HG03039 (cell line): Measurements from ENCODE around the gene PARD3B.

Source experiments
- ATAC-seq: cut with Tn5 transposase; IDR thresholded peaks from one replicate; pipeline ENCODE4 v1.9.1; 2021; ENCODE audit warnings: mild to moderate bottlenecking, moderate library complexity; ENCODE audit not compliant: unreplicated experiment

Gene PARD3B

GRCh38 chr2:204986641-204987040 is 441.4 kb downstream of the PARD3B start:
- ATAC-seq, result no peak

DNA sequence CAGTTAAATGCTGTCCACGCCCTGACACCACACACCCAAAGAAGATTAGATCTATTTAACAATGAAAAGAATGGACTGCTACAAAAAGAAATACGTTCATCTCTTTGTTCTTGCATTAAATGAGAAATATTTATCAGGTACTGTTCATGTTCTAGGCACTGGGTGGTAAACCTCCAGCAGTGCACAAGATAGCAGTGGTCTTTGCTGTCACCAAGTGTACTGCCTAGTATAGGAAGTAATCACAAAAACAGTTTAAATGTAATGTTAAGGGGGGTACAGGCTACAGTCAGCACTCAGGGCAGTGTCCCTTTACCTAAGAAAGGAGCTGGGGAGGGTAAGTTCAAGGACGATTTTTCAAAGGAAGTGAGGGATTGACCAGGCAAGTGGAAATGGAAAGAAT is 443.6 kb downstream of the PARD3B start:
- ATAC-seq, result no peak

- ATAC-seq, result no peak
These were observed 444.6 kb downstream of the PARD3B start for GRCh38 chr2:204989877-204990276.

GRCh38 chr2:205001300-205001966 is 456.2 kb downstream of the PARD3B start:
- ATAC-seq, result no peak

DNA sequence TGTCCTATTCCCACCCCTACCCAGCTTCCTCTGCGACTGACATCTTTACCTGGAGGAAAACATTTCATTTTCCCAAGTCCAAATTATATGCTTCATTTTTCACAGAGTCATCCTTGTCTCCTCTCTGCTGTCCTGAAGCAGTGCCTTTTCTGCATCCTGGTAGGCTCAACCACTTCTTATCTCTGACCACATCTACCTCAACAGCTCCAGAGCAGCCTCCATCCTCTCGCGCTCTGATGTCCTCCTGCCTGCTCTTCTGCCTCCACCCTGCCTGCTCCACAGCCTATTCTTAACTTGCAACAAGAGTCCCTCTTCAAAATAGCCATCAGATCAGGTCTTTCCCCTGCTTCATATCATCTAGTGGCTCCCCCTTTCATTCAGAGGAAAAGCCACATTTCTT is 457.1 kb downstream of the PARD3B start:
- ATAC-seq, result no peak

DNA sequence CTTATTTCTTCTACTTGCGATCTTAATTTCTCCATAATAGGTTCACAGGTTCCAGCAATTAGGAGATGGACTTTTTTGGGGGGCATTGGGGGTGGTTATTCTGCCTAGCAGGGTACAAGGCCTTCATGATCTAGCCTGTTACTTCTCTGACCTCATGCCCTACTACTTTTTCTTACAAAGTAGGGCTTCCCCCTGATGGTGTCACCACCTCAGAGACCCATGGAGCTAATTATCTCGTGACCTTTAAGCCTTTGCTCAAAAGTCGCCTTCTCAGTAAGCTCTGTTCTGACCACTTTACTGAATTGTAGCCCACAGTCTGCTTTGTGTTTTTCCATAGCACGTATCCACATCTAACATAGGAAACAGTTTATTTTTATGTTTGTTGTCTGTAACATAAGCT is 458.0 kb downstream of the PARD3B start:
- ATAC-seq, result no peak

DNA sequence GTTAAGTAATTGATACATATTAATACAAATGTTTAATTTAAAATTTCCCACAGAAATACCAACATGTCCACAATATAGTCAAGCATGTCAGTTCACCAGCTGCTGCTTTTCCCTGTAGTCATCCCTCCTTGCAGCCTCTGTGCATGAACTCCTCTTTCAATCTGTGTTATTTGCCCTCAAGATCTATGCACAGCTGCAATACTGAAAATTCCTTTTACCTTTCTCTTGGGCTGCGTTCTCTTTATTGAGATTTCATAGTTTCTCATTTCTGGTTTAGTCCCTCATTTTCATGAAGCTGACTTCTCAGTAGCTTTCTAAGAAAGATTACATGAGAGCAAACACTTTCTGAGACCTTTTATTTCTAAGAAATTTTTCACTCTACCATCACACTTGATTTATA is 464.9 kb downstream of the PARD3B start:
- no peak for ATAC-seq

DNA sequence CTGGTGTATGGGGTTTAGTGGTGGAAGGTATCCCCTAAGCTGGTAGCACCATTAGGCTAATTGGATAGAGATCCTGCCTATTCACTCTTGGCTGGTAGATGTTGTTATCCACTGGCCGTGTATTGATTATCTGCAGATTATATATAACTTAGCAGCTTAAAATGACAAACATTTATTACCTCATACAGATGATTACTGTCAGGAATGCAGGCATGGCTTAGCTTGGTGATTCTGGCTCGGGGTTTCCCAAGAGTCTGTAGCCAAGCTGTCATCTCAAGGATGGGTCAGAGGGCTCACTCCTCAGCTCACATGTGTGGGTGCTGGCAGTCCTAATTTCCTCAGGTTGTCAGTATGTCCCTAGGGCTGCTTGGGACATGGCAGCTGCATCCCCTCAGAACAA is 465.8 kb downstream of the PARD3B start:
- no peak for ATAC-seq

GRCh38 chr2:205012961-205013360 is 467.7 kb downstream of the PARD3B start:
- ATAC-seq, result no peak

DNA sequence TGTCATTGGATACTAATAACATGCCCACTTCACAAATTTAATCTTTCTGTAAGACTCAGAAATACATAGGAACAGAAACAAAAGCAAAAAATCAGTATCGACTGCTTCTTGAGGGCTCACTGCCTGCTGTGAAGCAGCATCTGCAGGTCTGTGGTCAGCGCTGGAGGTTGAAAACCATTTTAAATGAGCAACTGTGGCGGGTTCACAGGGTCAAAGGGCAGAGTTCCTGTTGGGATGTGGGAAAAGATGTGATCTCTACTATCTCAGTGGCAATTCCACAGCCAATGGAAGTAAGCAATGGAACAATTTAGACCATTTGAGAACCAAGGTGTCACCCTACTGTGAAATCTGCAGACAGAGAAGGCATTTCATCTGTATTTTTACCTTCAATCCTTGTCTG is 468.3 kb downstream of the PARD3B start:
- no peak for ATAC-seq

- no peak for ATAC-seq
These were observed 468.9 kb downstream of the PARD3B start for GRCh38 chr2:205014201-205014600.

DNA sequence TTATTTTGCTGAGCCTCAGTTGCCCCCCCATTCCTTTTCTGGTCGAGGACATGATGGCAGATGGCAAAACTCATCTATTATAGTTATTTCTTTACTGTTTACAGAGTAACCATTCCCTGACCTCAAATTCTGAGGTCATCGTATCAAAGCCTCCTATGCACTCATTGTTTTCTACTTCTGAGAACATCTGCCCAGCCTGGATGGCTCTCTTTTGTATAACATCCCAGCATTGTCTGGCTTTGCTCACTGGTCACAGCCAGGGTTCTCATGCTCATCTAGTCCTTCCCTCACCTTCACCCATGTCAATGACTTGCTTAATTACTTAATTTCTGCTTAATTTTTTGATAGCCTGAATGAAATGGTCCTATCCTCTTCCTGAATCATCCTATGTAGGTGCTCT is 472.1 kb downstream of the PARD3B start:
- no peak for ATAC-seq

DNA sequence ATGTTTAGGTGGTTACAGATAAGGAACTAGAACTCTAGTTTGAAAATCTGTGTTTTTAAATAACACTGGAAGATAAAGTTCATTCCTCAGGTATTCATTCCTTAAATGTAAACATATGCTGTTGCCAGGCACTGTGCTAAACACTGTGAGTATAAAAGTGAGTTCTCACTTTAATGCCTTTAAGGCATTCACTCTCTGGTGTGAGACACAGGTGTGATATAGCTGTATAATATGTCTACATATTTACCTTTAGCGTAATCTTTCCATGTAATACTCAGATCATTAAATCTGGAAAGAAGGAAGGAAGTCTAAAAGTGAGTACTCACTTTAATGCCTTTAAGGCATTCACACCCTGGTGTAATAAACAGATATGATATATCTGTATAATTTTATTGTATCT is 472.6 kb downstream of the PARD3B start:
- no peak for ATAC-seq

GRCh38 chr2:205020673-205021072 is 475.4 kb downstream of the PARD3B start:
- no peak for ATAC-seq

DNA sequence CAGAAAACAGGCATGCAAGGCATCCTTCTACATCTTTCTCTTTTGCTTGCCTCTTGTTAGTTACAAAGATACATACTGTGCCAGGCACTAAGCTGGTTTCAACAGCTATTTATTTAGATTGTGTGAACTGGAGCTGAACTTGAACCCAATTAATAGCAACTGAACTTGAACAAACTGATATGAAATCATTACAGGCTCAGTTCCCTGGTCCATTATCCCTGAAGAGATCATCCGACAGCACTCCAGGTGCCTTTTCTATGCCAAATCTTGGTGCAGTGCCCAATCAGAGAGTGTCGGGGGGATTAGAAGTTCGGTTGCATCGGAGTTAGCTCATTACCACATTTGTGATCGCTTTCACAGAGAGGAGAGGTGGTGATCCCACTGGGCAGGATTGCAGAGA is 477.6 kb downstream of the PARD3B start:
- no peak for ATAC-seq

DNA sequence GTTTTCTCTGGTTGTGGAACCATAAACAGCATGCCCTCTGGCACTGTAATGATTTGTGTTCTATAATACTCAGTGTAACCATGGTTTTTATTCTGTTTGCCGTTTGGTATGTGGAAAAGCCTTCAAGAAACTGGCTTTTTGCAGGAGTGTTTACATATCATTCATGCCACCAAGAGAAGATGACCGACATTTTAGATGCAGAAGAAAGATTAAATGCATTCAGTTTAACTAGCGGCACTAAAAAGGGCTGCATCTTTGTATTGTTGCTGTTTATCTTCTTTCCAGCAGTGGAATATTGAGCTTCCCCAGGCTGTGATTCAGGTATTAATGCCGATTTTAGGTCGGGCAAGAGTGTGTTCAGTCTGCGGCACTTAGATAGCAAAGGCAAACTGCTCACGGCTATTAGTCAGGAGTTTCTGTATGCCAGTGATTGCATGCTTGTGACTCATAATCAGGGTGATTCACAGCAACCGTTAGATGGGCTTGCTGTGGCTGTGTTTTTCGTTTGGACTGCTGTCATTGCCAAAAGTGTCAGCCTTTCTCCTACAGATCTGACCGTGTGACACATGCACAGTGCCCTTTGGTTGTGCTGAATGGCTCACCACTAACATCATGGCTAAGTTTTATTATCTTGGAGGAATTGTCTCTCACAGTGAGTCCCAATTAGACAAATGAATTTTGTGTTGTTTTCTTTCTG is 479.7 kb downstream of the PARD3B start:
- no peak for ATAC-seq

DNA sequence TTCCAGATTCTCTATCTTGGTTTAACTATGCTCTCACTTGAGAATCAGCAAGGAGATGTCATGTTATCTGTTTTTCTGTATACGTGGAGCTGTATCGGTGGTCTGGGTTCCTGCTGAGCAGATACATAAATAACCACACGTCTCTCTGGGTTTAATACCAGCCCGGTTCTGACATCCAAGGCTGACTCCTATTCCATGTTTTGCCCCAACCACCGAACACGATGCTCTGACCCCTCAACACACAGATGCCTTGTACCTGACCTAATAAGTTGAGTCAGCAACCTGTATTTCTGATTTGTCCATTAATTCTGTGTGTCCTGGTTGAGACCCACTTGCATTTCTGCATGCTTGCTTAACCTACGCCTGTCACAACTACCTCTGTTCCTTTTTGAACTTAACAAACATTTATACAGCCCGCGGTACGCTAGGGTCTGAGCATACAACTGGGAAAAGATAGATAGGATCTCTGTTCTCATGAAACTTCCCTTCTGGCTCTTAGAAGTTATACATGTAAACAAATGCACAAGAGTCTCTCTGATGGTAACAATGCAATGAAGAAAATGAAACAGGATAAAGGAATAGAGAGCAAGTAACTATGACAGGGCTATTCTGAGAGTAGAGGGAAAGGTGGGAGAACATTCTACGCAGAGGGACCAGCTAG is 480.4 kb downstream of the PARD3B start:
- no peak for ATAC-seq

GRCh38 chr2:205030695-205031094 is 485.4 kb downstream of the PARD3B start:
- ATAC-seq, result no peak

DNA sequence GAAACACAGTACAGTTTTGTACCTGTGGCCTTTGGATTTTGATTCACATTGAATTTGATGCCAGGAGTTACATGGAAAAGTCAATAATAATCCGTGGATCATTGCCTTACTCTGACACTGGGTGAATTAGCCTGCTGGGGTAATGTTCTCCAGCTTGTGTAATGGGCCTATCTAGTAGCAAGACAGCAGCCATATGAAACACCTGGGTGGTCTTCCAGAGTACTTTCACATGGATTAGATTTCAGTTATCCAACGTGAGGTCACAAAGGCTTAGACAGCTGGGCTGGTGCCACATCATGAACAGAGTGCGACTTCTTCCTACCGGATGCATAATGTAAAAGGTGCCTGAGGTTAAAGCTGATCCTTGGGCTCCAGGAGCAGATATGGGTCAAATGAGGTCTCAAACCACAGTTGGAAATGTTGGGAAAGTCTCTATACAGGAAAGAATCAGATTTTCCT is 486.8 kb downstream of the PARD3B start:
- ATAC-seq, result no peak

GRCh38 chr2:205033431-205033830 is 488.2 kb downstream of the PARD3B start:
- ATAC-seq, result no peak

GRCh38 chr2:205034034-205034433 is 488.8 kb downstream of the PARD3B start:
- no peak for ATAC-seq

DNA sequence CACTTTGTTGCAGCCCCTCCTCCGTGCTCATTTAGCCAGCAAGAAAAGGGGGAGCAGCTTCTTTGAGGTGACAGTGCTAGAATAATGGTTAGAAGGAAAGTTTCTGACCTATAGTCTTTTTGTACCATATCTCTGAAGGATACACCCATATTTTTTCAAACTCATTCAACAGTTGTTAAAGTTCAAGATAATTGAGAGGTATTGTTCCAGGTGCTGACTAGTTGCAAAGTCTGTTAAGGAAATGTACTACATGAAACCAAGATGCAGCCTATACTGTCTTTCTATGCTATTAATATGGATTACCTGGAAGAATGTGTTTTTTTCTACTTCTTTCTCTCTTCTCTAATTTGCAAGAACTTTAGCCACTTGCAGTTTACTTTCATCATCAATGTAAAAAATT is 495.0 kb downstream of the PARD3B start:
- ATAC-seq, result no peak
